HepG2 (cell line): ENCODE measurements around the gene NTRK2.

Experiments used
- CBX2 ChIP-seq, 2 experiments: fragments of 200-600 bp in 1 of 2; sonication (generic); formaldehyde crosslinking in 1 of 2; IDR thresholded peaks; 2 replicates each; pipeline versions ENCODE4 v1.7.0 to v1.8.1; 2018 to 2022; ENCODE audit warnings: low read depth in 2 of 2, low read length in 1 of 2, mild to moderate bottlenecking in 1 of 2, missing genetic modification reagents in 1 of 2
- CTCF ChIP-seq: sonication (generic); formaldehyde crosslinking; IDR thresholded peaks from 2 replicates; pipeline ENCODE4 v1.5.0; 2020; ENCODE audit warnings: mild to moderate bottlenecking, missing genetic modification reagents, moderate library complexity
- EP300 ChIP-seq, 3 experiments: sonication (generic) in 1 of 3; formaldehyde crosslinking in 1 of 3; IDR thresholded peaks; 2 replicates each; pipeline versions ENCODE4 v1.5.1 to v1.6.1; 2011 to 2020; ENCODE audit warnings: low read depth in 2 of 3, low read length in 2 of 3, borderline replicate concordance in 1 of 3, improper control_type of control experiment in 1 of 3, mild to moderate bottlenecking in 1 of 3, missing genetic modification reagents in 1 of 3, moderate library complexity in 1 of 3
- HHEX ChIP-seq: IDR thresholded peaks from 2 replicates; pipeline ENCODE4 v1.6.1; 2016; ENCODE audit warnings: control low read depth
- MAFK ChIP-seq, 2 experiments: IDR thresholded peaks in 1 of 2; conservative IDR thresholded peaks in 1 of 2; 2 replicates each; pipeline ENCODE4 v1.6.1; 2011; ENCODE audit warnings: improper control_type of control experiment in 2 of 2, low read length in 2 of 2
- POLR2A ChIP-seq, 2 experiments: IDR thresholded peaks; 2 replicates each; pipeline ENCODE4 v1.6.1; 2011; ENCODE audit warnings: low read depth in 2 of 2, low read length in 2 of 2, mild to moderate bottlenecking in 1 of 2, moderate library complexity in 1 of 2; ENCODE audit not compliant: insufficient read depth in 1 of 2
- TCF7L2 ChIP-seq: IDR thresholded peaks from 2 replicates; pipeline ENCODE4 v1.6.1; 2011; ENCODE audit warnings: mild to moderate bottlenecking, low read depth, low read length, moderate library complexity
- ZBTB8A ChIP-seq: sonication (generic); formaldehyde crosslinking; IDR thresholded peaks from 2 replicates; pipeline ENCODE4 v1.4.0; 2020; ENCODE audit warnings: mild to moderate bottlenecking, low read depth, missing genetic modification reagents, borderline replicate concordance
- ZEB1 ChIP-seq: IDR thresholded peaks from 2 replicates; pipeline ENCODE4 v1.6.1; 2012; ENCODE audit warnings: mild to moderate bottlenecking, low read depth, inconsistent platforms; ENCODE audit not compliant: insufficient replicate concordance
- ZNF207 ChIP-seq: fragments of 450-650 bp; IDR thresholded peaks from 2 replicates; pipeline ENCODE4 v1.6.1; 2016; ENCODE audit warnings: antibody characterized with exemption, borderline replicate concordance
- ZNF253 ChIP-seq: sonication (generic); formaldehyde crosslinking; IDR thresholded peaks from 2 replicates; pipeline ENCODE4 v1.8.0; 2022; ENCODE audit warnings: mild to moderate bottlenecking, missing genetic modification reagents, borderline replicate concordance
- ZNF598 ChIP-seq: sonication (generic); formaldehyde crosslinking; IDR thresholded peaks from 2 replicates; pipeline ENCODE4 v1.5.1; 2020; ENCODE audit warnings: mild to moderate bottlenecking, missing genetic modification reagents, borderline replicate concordance
- ZNF737 ChIP-seq: sonication (generic); formaldehyde crosslinking; IDR thresholded peaks from 2 replicates; pipeline ENCODE4 v1.5.0; 2020; ENCODE audit warnings: missing genetic modification reagents, mild to moderate bottlenecking, borderline replicate concordance
- TF ChIP-seq, protein P1 (sequence below): sonication (generic); formaldehyde crosslinking; IDR thresholded peaks from 2 replicates; pipeline ENCODE4 v1.5.0; 2020; ENCODE audit warnings: missing genetic modification reagents

GRCh38 chr9:84829471-84829870 lies 159.9 kb downstream of the NTRK2 start:
- TF ChIP-seq ZNF253 (CRISPR knock-in tag) (no peak), EP300 (IDR thresholded peaks at IDR 0.05; ENCODE audit: low read depth in 2 of 2, low read length in 2 of 2) (no peak), EP300 (CRISPR knock-in tag; IDR thresholded peaks at IDR 0.05; ENCODE audit: borderline replicate concordance) (no peak), ZNF598 (CRISPR knock-in tag) (no peak), ZBTB8A (CRISPR knock-in tag) (no peak), HHEX (CRISPR knock-in tag) (no peak), ZNF737 (CRISPR knock-in tag) (no peak), POLR2A (IDR thresholded peaks at IDR 0.05; ENCODE audit: insufficient read depth in 1 of 2, low read depth in 2 of 2, low read length in 2 of 2) (no peak), ZNF207 (no peak), TCF7L2 (no peak), ZEB1 (no peak), MAFK (conservative IDR thresholded peaks at IDR 0.05 in 1 of 2, IDR thresholded peaks at IDR 0.05 in 1 of 2; ENCODE audit: low read length in 2 of 2) (no peak), CTCF (CRISPR knock-in tag) (no peak), CBX2 (IDR thresholded peaks at IDR 0.05; ENCODE audit: low read depth, low read length) (no peak), CBX2 (CRISPR knock-in tag; IDR thresholded peaks at IDR 0.05; ENCODE audit: low read depth) (no peak)
- TF ChIP-seq, protein P1, sequence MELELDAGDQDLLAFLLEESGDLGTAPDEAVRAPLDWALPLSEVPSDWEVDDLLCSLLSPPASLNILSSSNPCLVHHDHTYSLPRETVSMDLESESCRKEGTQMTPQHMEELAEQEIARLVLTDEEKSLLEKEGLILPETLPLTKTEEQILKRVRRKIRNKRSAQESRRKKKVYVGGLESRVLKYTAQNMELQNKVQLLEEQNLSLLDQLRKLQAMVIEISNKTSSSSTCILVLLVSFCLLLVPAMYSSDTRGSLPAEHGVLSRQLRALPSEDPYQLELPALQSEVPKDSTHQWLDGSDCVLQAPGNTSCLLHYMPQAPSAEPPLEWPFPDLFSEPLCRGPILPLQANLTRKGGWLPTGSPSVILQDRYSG = no peak
